ENCODE data around the gene STK26.
"Not testable (repeated sequence)": the region's sequence is repeated elsewhere in the genome, so short reads cannot be mapped to it uniquely, and the experiment has no call there.

Gene STK26

DNA sequence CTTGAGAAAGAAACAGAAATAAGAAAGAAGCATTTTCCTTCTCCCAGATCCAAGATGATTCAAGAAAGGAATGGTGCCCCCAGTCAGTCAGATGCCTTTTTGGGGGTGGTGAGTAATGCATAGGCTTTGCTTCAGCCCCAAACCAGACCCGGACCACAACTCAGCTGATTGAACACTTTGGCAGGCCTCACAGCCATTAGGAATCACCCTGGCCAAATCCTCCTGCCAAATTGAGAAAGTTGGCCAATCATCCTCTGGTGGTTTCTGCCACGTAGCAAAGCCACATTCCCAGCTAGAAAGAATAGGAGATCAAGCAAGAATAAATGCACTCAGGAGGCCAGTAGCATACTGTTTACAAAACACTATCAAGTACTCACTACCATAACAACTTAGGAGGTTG is 71.1 kb downstream of the STK26 start:
- no peak for DNase-seq (ENCODE audit: low read depth)

GRCh38 chrX:132098704-132099103 is 75.6 kb downstream of the STK26 start:
- not testable (repeated sequence) for DNase-seq (ENCODE audit: low read depth)

- DNase-seq (ENCODE audit: low read depth) = no peak
Measured at GRCh38 chrX:132101206-132101605, 78.1 kb downstream of the STK26 start.

GRCh38 chrX:132101799-132102198 is 78.7 kb downstream of the STK26 start:
- no peak for DNase-seq (ENCODE audit: low read depth)

- no peak for DNase-seq (ENCODE audit: low read depth)
Measured at GRCh38 chrX:132107291-132107690, 84.2 kb downstream of the STK26 start.

DNA sequence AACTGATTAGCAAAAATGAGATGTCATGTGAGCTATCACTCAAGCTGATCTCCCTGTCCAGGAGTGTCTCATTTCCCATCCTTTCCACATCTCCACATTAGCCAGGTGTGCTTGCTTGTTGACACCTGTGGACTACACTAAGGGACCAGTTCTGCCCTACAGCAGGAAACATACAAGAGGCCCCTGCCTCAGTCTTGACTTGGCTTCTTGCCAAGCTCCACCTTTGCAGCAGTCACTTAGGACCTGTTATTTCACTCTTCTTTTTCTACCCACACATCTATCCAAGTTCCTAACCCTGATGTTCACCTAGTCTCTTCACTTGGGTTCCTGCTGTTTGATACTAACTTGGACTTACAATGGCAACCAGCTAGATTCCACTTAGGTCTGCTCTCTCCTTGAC is 91.5 kb downstream of the STK26 start:
- DNase-seq (ENCODE audit: low read depth) = no peak

DNA sequence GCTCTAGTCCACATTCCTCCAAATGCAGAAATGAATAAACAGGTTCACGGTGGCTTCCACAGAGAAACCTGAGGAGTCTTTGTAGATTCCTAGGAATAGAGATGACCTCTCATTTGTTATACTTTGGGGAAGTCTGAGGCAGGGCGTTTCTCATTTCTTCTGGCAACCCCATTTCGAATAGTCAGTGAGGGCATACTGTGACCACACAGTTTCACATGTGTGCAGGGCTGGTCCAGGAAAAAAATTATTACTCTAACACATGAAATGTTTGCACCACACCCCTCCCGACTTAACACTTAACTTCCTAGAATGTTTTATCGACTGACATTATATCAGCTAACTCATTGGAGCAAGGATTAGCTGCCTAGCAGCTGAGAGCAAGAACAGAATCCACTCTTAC is 92.7 kb downstream of the STK26 start:
- no peak for DNase-seq (ENCODE audit: low read depth)

GRCh38 chrX:132118358-132118757 is 95.3 kb downstream of the STK26 start:
- DNase-seq (ENCODE audit: low read depth) = no peak

GRCh38 chrX:132119283-132119682 is 96.2 kb downstream of the STK26 start:
- DNase-seq (ENCODE audit: low read depth) = no peak

DNA sequence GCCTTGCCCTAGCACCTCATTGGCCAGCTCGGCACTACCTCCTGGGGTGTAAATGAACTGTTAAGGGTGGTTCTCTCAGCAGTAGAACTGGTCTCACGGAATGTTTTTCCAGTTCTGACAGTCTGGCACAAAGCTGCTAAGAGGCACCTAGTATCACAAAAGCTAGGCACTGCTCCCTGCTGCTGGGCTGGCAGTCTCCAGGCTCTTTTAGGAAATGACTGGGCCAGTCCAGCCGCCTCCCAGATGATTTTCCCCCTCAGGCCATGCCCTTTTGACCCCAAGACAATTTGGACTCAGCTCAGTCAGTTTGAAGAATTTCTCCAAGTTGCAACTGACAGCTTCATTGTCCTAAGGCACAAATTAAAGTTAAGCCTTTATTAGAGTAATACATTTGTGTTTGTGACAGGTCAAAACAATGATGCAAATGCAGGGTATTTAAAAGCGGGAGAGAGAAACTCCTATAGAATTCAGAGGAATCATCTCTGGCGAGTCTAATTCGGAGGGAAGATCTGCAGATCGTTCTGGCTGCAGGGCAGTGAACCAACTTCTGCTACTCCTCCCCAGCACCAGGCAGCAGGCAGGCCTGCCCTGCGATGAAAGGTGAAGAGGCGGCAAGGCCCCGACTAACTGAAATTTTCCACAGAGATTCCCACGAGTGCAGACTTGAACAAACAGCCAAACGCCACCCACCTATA is 96.9 kb downstream of the STK26 start:
- DNase-seq (ENCODE audit: low read depth) = no peak

GRCh38 chrX:132120913-132121312 is 97.8 kb downstream of the STK26 start:
- no peak for DNase-seq (ENCODE audit: low read depth)

Data from activated T-cell treated with anti-CD3 and anti-CD28 coated beads for 1 hour (primary cell).